Inflammatory macrophage treated with lipopolysaccharide for 4 hours (primary cell): ENCODE data around the gene CREB3L2.
A peak's percentile ranks its signal among the peaks of the same experiment; 100 is the strongest.
"Not testable (repeated sequence)": the region's sequence is repeated elsewhere in the genome, so short reads cannot be mapped to it uniquely, and the experiment has no call there.

Experiments used
- DNase-seq: peaks from one replicate; pipeline ENCODE4 v3.0.0-alpha.2; 2020

The CREB3L2 gene

GRCh38 chr7:137987018-137987349, 14.9 kb downstream of the CREB3L2 start:
- DNase-seq = no peak

- no peak for DNase-seq
Measured at GRCh38 chr7:137986252-137987017, 15.5 kb downstream of the CREB3L2 start.

GRCh38 chr7:137985897-137986251, 16.0 kb downstream of the CREB3L2 start:
- DNase-seq = no peak

- DNase-seq = no peak
Measured at GRCh38 chr7:137985253-137985896, 16.5 kb downstream of the CREB3L2 start.

GRCh38 chr7:137984181-137985041, 17.5 kb downstream of the CREB3L2 start:
- no peak for DNase-seq

DNA sequence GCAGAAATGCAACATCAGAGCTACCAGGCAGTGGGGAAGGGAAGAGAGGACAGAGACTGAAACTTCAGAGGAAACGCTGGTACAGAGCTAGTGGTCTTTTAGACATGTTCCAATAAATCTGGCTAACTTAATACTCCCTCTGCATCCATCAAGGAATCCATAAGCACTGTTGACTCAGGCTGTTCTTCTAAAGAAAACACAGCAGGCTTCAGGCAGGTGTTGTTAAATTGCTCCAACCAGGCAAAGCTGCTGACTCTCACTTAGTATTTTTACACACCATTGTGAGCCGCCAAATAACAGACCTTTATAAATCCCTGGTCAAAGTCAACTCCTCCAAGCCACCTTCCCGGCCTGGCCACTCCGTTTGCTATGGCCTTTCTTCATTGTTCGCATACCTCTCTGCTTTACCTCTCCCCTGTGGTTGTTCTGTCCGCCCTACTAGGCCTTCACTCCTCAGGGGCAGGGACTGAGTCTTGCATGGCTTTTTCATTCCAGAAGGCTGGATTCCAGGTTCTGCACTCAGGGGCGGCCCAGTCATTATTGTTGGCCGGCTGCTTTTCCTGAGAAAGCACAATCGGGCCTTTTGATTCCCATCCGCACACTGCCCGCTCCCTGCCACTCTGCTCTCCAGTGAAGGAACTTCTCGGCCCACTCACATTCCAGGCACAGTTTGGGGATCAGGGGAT, 18.4 kb downstream of the CREB3L2 start:
- no peak for DNase-seq

DNA sequence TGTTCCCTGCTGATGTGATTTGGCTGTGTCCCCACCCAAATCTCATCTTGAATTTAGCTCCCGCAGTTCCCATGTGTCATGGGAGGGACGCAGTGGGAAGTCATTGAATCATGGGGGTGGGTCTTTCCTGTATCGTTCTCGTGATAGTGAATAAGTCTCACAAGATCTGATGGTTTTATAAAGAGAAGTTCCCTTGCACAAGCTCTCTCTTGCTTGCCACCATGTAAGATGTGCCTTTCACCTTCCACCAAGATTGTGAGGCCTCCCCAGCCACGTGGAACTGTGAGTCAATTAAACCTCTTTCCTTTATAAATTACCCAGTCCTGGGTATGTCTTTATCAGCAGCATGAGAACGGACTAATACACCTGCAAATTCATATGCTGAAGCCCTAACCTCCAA, 19.5 kb downstream of the CREB3L2 start:
- DNase-seq = not testable (repeated sequence)

- DNase-seq = no peak
Measured at GRCh38 chr7:137981668-137982067, 20.2 kb downstream of the CREB3L2 start.

GRCh38 chr7:137981175-137981574, 20.7 kb downstream of the CREB3L2 start:
- DNase-seq = no peak

DNA sequence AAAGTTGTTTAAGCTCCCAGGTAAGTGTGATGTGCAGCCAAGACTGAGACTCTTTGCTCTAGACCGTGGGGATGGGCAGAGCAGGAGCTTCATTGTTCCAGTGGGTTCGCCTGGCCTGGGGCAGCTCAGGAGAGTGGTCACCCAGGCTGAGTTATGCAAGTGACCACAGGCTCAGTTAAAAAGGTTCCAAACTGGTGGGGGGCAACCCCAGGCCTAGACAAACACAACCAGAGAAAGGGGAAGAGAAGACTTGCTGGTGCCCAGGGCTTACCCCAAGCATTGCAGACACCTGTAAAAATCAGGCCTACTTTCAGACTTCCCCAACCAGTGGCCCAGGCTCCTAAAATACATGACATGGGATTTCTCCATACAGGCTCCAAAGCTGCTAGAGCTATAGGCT, 21.6 kb downstream of the CREB3L2 start:
- no peak for DNase-seq

- peak; percentile 63 for DNase-seq
Measured at GRCh38 chr7:137978464-137979237, 23.2 kb downstream of the CREB3L2 start.

DNA sequence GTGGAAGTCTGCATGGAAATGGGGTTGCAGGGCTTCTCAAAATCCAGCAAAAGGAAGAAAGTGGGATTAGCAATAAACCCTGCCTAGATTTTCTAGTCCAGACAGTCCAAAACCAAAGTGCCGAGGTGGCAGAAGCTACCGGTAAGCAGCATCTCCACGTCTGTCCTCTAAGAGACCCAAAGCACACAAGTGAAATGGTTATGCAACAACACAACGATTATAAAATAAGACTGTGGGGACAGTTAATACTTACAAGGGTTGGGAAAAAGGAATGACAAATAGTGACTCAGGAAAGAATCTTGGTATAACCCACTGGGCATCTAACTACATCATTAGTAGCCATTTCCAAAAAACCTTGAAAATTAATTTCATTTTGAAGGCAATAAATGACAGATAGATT, 24.7 kb downstream of the CREB3L2 start:
- DNase-seq = no peak

DNA sequence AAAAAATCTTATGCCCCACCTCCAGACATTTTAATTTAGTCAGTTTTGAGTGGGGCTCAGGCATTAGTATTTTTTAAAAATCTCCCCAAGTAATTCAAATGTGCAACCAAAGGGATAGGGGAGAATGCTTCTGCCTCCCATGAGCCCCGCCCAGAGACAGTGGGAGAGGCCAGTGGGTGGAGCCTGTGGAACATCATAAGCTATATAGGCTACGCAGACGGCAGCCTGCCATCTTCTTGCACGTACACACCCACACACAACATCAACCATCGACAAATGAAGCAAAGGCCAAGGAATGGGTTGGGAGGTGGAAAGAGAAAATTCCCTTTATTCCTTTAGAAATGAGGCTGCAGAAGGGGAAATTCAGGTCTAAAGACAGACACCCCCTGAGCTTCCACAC, 25.2 kb downstream of the CREB3L2 start:
- DNase-seq = no peak

DNA sequence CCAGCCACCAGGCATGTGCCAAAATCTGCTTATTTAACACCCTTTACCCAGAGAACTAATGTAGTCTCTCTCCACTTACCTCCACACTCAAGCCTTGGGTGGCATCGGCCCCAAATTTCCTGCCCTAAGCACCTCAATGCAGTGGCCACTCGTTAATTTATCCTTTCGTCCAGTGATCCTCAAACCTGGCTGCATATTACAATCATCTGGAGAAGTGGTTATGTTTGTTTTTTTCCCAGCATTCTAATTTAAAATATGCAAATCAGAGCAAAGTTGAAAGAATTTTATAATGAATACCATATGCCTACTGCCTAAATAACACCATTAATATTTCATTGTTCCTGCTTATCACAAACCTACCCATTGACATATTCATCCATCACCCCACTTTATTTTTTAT, 25.7 kb downstream of the CREB3L2 start:
- no peak for DNase-seq

- DNase-seq = no peak
Measured at GRCh38 chr7:137975768-137976167, 26.1 kb downstream of the CREB3L2 start.

- DNase-seq = no peak
Measured at GRCh38 chr7:137975221-137975620, 26.7 kb downstream of the CREB3L2 start.

DNA sequence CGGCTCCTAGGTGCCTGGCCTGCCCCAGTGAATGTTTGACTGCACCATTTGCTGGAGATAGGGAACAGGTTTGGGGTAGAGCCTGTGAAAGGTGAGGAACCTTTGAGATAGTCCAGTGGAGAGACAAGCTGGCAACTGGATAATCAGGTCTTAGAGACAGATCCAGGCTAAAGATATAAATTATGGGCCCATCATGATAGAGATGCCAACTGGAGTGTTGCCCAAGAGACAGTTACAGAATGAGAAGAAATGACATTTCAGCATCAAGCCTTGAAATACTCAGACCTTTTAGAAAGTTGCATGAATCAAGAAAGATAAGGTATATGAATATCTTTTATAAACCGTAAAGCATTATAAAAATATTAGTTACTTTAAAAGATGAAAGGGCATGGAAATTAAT, 27.1 kb downstream of the CREB3L2 start:
- DNase-seq = no peak

DNA sequence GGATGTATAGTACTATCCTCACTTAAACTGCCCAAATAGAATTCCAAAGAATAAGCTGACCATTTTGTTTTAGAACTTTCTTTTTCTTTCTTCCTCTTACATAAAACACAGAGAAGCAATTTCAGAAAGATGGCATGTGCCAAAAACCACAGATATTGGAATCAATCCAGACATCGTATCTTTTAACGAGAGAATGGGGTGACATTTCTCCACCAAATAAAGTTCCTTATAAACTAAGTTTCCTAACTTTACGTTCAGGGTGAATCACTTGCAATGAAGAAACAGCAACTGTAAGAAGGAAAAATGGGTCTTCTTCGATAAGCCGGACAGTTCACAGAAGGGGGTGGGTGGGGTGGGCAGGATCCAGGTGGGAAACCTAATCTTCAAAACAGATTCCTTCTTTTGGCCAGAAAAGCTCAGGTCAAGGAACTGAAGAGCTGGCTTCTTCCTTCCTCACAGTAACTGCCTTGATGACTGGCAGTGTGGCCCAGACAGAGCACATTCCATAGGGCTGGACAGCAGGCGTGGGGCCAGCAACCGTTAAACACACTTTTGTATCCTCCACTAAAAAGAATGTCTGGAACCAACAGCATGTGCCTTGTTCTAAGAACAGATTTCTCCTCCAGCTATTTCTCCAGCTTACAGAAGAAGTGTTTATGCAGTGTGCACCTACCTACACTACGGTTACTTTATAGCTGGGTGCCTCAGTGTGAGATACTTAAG, 31.5 kb downstream of the CREB3L2 start:
- DNase-seq = peak; percentile 29

GRCh38 chr7:137969828-137970227, 32.1 kb downstream of the CREB3L2 start:
- DNase-seq = no peak

- DNase-seq = no peak
Measured at GRCh38 chr7:137968890-137969289, 33.0 kb downstream of the CREB3L2 start.

- DNase-seq = not testable (repeated sequence)
Measured at GRCh38 chr7:137968339-137968738, 33.5 kb downstream of the CREB3L2 start.
